ENCODE measurements around the gene MAST4.
A peak's percentile ranks its signal among the peaks of the same experiment; 100 is the strongest.

Gene MAST4

DNA sequence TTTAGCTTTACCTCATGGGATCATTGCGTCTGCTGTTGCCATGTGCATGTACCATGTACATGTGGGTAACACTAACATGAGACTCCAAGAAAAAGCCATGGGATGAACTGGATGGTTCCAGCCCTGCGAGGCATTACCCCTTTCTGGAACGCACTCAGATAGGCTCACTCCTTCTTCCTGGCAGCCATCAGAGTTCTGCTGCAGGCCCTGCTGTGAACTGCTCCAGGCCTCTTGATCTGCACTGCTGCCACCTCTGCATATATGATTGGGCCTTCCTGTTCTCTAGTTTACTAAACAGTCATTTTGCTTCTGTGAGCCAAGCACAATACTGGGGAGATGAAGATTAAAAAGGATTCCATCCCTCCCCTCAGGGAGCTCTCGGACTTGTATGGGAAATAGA lies 379.9 kb downstream of the MAST4 start:
- DNase-seq, result no peak

DNA sequence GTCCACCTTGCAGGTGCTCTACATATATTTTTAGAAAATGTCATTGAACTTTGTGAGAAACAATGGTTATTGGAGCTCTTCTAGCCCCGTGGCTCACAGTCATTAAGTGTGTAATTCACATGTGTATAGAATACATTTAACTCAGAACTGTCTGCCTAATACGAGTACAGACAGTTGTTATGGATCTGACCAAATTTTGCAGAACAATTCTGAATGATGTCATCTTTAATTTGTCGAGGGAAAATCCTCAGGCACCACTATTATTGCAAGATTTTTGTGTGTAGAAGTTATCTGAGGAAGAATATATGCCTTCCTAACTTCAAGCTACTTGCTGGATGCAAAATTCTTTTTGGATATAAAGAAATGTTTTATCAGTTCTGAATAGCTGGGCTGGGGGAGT lies 383.5 kb downstream of the MAST4 start:
- no peak for DNase-seq

DNA sequence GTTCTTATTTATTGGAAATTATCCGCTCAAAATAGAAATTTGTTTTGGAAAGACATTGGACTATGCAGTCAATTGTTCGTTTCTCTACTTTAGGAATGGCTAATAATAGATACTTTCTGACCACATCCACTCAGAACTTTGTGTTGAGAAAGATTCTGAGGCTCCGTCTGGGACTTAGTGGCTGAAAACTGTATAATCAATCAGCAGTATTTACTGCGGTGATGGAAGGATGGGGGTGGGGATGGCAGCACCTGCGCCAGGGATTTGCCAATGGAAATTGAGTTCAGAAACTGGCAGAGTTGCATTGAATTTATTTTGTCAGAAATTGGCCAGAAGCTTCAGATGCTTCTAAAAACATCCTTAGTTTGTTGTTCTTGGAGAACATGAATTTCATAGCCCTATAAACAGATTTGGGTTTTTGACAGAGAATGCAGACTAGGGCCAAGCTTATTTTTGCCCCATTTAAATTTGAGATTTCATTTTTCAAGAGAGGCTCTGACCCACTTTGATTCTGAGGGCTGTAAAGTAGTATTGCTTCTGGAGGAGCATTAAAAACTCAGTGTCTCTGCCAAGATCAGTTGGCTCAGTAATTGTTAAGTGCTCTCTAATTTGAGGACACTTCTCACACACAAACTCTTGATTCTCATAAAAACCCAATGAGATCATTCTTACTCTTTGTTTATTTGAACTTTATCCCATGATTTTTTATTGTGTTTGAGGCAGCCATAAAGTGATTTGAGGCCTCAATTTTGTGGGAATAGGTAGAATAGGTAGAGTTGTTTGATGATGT lies 385.3 kb downstream of the MAST4 start:
- no peak for DNase-seq

DNA sequence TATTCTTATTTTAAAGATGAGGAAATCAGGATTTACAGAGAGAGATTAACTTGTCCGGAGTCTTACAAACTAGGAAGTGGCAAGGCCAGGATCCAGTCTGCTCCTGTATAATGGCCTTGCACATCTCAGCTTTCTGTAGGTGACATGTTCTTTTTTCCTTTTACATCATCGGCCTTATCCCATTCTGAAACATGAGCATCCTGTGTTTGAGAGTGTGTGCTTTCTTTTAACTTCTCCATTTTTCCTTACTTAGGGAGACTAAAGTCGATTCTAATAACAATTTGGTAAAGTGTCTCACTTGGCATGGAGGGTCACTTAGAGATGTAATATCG lies 385.8 kb downstream of the MAST4 start:
- no peak for DNase-seq

DNA sequence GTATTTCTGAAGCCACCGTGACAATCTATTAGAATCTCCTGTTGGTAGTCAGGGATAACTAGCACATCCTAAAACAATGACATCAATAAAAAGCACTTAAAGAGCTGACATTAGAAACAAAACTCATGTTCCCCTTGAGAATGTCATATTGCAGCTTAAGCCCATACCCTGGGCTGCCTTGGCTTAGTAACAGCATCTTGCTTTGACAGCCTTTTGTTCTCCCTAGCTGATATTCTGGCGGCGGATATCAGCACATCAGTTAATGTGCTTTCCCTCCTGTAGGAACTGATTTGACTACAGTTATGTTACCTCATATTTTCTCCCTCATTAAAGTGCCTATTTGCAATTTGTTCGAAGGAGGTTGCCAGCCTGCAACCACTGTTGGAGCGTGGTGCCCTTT lies 386.3 kb downstream of the MAST4 start:
- DNase-seq, result no peak

DNA sequence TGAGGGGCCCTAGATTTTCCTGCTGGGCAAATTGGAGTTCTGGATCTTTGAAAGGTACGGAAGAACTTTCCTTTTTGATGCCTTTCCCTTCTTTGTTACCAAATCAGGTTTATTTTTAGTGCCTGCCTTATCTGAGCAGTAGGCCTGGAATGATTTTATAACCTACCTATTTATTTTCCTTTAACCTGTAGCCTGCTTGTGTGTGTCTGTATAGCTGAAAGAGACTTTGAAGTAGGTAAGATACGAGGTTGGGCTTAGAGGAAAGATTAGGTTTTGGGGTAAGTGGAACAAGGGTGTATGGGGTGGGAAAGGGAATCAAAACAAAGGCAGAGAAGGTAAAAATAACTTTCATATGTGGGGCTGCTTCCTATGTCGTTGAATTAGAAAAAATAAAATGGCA lies 389.2 kb downstream of the MAST4 start:
- DNase-seq, result no peak

DNA sequence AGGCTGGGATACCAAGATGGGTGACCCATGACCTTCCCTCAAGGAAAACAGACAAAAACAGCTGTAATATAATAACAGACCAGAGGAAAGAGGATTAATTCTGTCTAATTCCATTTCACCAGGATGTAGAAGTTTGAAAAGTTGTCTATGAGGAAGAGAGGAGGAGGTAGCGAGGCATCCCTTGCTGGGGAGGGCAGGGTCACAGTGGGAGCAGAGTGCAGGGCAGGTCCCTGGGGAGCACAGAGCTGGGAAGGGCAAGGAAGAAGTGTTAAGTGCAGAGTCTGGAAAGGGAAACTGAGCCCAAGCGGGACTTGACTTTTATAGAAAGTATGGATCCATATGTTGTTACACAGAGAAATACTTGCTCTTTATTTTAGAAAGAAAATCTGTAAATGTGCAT lies 389.8 kb downstream of the MAST4 start:
- no peak for DNase-seq

DNA sequence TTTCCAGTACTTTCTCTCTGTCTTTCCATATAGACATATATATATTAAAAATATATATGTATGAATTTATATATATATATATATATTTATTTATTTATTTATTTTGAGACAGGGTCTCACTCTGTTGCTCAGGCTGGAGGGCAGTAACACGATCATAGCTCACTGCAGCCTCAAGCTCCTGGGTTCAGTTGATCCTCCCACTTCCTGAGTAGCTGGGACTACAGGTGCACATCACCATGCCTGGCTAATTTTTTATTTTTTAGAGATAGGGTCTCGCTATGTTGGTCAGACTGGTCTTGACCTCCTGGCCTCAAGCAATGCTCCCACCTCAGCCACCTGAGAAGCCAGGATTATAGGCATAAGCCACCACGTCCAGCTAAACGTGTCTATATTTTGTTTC lies 390.3 kb downstream of the MAST4 start:
- no peak for DNase-seq

DNA sequence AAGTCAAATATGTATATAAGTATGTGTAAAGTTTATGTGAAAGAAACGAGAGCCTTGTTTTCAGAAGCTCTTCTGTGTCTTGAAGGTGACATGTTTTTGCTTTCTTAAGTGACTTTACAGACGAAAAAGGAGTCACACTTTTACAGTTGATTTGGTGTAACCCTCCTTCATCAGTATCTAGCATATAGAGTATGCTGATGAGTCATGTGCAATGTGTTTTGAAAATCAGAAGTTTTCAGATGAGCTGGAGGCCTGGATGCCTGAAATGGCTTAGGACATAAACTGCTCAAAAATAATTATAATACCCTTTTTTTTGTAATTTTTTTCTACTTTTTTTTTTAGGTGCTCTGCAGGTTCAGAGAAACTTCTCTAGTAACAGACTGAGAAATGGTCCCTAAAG lies 390.9 kb downstream of the MAST4 start:
- DNase-seq, result no peak

DNA sequence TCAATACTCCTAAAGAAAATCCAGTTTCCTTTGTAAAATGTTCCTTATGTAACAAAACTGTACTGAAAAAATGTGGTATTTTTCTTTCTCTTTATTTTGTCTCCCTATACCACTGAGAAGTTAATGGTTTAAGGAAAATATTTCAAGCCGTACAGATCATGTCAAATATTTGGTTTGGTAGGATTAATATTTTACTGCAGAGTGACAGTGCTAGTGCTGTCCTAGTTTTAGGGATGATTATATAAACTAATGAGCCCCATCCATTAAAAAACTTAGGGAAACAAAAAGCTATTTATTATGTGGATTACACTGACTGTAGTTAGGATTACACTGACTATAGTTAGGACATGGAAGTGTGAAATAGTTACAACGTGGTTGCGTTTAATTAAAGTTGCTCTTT lies 391.3 kb downstream of the MAST4 start:
- DNase-seq, result no peak

DNA sequence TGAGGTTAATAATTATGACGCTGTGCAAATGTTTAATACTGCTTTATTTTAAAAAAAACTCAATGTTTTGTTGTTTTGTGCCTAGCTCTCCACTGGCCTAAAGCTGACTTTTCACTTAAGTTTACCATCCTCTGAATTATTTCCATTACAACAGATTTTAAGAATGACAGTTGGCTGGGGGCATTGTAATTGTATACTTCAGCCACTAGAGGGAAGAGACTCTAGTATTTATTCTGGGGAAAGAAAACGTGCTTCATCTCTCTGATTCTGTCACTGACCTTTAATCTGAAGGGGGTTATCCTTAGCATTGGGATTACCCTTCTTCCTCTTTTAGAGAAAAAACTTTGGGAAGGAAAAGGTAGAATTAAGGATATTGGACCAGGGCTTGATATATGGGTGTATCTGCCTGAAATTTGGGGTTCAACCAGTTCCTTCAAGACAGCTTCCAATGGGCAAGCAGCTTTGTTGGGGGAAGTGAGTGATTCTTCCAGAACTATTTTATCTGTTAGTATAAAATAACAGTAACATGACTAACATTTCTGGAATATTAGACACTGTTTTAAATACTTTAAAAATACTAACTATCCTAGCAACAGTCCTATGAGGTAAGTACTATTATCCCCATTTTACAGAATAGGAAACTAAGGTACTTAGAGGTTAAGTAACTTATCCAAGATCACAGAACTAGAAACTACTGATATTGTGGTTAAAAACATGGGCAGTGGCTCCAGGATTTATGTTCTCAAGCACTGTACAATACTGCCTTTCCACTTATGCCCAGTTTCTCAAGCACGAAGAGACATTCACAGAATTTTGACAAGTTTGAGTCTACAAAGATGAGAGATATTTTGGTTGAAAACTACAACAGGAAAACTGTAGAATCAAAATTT lies 392.0 kb downstream of the MAST4 start:
- no peak for DNase-seq

DNA sequence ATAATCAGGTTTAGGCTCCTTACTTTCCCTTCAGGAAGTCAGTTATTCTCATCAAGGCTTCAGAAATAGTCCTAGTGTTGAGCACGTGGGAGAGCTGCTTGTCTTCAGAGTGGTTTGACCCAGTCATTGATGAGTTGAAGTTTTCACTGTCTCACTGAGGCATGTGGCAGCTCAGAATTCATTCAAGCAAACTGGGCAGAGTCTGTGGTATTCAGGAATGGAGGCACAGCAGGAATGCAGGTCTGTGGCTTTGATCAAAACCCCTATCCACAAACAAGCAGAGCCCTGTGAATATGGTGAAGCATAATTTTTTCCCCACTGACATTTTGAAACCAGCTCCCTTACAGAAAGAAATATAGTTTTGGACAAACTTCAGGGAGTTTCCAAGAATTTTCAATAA lies 393.1 kb downstream of the MAST4 start:
- no peak for DNase-seq

DNA sequence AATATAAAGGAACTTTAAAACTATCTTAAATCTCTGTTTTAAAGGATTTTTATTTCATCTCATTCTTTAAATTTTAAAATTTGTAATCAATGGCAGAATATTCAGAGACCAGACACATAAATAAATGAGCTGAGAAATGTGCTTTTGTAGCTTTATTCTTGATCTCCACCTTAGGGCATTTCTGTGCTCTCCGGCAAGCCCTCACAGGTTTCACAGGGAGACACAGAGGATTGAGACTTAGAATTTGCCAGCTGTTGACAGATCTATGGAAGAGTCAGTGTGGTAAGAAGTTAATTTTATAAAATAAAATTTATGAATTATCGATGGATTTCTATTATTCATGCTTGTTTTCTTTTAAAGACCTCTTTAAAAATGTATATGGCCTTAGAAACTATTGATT lies 393.6 kb downstream of the MAST4 start:
- no peak for DNase-seq

DNA sequence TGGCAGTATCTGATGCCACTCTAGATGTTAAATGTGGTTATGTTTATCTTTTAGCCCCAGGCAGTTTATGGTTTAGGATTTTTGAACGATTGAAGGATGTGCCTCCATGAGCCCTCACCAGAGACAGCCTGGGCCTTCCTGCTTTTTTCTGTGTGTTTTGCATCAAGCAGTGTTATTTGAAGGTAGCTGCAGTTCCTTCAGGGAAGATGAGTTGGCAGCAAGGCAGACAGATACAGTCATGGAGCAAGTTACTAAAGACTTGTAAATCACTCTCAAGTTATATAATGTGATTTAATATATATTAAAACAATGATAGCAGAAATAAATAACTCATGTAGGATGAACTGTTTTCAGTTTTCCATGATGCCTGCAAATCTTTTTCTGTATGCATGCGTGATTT lies 395.6 kb downstream of the MAST4 start:
- no peak for DNase-seq

DNA sequence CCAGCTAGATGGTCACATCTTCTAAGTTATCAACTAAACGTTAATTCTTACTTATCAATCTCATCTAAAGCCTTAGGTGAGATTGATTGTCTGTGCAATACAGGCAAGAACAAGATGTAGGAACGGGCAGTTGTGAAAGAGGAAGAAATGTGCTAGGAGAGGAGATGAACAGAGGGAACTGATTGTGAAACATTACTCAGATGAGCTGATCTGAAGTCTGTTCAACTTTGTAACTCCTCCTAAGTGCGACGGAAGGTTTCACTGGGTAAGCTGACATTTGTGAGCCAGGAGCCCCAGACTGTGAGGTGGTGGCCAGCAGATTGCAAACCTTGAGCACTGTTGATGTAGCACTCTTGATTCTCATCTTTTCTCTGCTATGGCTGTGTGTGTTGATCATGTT lies 396.4 kb downstream of the MAST4 start:
- no peak for DNase-seq

DNA sequence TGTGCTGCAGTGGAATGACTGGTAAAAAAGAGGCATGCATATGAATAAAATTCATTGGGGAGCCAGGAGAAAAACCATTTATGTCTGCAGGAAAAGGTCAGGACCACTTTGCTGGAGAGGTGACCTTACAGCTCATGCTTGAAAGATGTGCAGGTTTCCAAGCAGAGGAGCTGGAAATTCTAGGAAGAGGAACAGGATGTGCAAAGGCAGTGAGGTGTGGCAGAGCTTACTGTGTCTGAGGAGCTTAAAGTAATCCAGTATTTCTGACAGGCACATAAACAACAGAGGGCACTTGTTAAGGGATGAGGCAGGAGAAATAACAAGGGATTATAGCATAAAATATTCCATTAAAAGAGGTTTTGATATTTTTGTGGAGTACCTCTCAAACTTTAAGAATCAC lies 397.3 kb downstream of the MAST4 start:
- no peak for DNase-seq

DNA sequence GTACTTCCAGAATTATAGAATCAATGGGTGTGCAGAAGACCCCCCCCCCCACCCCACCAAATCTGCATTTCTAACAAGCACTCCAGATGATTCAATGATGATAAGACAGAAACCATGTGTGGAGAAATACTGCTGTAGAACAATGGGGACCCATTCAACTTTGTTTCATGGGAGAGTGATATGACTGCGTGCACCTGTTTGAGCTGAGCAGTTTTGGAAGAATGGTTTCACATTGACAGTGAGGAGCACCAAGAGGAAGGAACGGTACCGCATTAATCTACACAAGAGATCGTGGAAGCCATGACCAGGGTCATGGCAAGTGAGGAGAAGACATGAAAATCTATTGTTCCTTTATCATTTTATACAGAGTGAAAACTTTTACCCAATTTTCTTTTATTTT lies 397.7 kb downstream of the MAST4 start:
- DNase-seq, result no peak

DNA sequence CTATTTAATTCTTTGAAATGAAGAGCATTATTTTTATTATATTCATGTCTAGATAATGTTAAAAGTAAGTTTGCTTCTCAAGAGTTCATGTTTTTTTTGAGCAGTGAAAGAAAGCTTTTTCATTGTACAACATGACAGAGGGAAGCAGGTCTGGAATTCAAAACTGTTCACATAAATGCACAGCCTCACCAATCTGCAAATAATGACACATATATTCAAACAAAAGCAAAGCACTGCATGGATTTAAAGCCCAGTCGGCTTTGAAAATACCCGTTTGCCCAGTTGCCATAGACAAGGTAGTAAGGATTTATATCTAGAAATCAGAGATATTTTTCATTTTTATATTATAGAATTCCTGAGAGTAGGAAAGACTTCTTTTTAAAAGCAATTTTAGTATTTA lies 398.6 kb downstream of the MAST4 start:
- DNase-seq, result no peak

DNA sequence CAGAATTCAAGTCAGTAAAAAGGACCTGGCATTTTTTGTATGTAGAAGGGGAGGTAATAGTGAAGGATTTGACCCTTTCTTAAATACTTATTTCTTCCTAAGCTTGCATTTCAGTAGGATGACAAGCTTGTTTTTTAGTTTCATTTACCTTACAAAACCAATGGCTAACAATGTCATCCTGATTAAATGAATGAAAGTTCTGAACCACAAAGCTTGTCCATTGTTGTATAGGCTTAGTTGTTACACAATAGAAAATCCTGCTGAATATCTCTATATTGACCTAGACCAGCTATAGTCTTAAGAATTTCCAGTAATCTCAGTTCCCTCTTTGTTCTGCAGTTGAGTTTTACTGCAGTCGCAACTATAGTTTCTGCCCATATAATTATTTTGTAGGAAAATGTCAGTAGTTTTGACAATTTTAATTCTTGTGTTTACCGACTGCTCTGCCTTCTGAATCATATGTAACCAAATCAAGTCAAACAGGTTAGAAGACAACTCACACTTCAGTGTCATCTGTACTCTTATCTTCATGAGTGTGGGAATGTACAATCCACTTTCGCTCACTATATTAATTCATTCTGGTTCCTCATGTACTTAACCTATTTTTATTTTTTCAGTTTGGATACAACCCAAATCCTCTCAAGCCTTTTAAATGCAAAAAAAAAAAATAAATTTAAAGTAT lies 404.7 kb downstream of the MAST4 start:
- no peak for DNase-seq

DNA sequence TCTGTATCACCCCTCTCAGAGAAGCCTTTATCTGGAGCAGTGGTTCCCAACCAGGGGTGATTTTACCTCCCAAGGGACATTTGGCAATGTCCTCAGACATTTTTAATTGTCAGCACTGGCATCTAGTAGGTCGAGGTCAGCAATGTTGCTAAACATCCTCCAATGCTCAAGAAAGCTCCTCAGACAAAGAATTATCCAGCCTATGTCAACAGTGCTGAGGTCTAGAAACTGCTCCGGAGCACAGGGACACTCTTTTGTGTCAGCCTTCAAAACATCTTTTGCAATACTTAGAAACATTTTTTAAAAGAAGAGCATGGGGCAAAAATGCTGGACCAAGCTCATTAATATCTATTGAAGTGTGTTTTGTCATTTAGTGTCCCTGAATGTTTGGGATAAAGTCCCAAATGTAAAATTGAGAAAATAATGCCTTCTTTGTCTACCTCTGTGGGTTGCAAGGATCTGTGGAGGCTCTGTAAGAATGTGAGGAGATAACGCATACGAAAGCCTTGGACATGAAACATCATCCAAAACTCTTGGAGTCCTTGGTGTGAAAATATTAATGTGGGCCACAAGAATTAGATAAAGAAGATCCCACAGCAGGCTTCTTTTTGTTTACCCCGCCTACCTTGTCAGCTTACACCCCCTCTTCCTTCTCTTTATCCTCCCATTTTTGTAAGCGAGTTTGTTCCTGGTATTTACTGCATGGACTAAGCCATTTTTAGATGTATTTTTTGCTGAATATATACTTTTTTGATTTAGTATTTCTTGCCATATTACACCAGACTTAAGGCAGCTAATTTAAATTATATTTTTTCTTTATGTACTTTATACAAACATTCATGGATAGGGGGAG lies 406.9 kb downstream of the MAST4 start:
- DNase-seq, result no peak

DNA sequence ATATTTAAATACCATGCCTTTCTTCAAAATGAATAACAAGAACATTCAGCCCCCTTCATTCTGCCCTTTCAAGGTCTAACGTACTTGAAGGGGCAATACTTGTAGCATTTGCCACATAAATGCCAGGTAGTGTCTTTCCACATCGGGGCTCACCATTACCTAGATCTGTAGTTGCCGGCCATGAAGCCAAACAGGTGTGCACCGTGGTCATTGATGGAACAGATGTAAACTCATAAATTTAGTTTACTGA lies 407.4 kb downstream of the MAST4 start:
- DNase-seq, result no peak

DNA sequence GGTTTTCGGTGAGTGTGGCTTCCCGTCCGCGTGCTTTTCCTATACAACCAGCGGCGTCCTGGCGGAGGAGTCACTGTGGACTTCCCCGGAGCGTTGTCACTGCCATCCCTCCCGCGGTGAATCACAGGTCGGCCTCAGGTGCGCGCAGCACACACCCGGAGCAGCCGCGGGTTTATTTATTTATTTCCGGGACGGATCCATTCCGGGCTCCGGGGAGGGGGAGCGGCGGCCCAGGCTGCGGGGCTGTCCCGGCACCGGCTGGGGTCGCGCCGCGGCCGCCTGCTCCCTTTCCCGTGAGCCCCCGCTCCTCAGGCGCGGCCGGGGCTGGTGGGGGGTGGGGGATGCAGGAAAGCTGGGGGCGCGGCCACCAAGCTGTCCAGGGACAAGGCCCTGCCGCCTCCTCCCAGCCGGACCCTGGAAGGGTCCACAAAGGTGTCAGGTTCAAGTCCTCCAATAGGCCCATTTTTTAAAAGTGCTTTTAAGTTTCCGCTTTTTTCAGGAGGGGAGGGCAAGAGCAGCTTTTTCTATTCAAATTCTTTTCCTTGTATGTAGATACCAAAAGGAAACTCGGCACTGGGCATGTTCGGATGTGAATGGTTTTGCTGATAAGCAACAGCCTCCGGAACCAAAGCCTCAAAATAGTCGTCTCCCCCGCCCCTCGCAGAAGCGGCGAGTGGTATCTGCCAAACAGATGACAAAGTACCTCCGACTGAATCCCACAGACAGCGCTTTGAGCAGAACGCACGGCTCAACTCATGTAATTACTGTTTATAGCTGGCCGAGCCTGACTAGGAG lies 407.9 kb downstream of the MAST4 start:
- peak; percentile 47 for DNase-seq
